GM12892 (cell line): ENCODE results near the gene SHOC1.

Source experiments
- POLR2A ChIP-seq: IDR thresholded peaks from 2 replicates; pipeline ENCODE4 v1.6.1; 2011; ENCODE audit warnings: low read depth, low read length, control low read depth
- POLR2AphosphoS5 ChIP-seq: IDR thresholded peaks from 2 replicates; pipeline ENCODE4 v1.6.1; 2011; ENCODE audit warnings: low read depth, low read length, control low read depth

- TF ChIP-seq POLR2AphosphoS5, result no peak
- TF ChIP-seq POLR2A, result no peak
These were observed 12.5 kb upstream of the SHOC1 start for GRCh38 chr9:111807197-111807596.
